HCT116 (cell line): ENCODE data around the gene ABHD17B. TPM values are rescaled to one million over a fixed set of nuclear protein-coding genes. Genes with fewer than 3 reads are reported as not detected.
"Not testable (repeated sequence)": the region's sequence is repeated elsewhere in the genome, so short reads cannot be mapped to it uniquely, and the experiment has no call there.

ENCODE experiments used
- ATAC-seq: fragments of 200-7000 bp; cut with Tn5 transposase; 2 replicates; pipeline ENCODE4 v1.9.1; 2020; ENCODE audit warnings: mild to moderate bottlenecking, moderate library complexity
- BruUV-seq: library from RNA; stranded (reverse); fragments of 400-500 nt; replicated peaks from 2 replicates; lab custom pipeline; 2021; lab: Mats Ljungman, UMichigan
- CTCF ChIA-PET: fragments of 300-600 bp; sonication (Branson Sonifier 250); formaldehyde crosslinking; loops from one replicate; lab custom pipeline; 2021; ENCODE audit warnings: antibody characterized with exemption; lab: Charles Lee
- POLR2A ChIA-PET: fragments of 300-600, 350-600 bp; sonication (Branson Sonifier 250); formaldehyde crosslinking; loops from one replicate; lab custom pipeline; 2021; ENCODE audit warnings: antibody characterized with exemption; lab: Charles Lee
- RAD21 ChIA-PET, 2 experiments: fragments of 300-600 bp; sonication (Branson Sonifier 250); formaldehyde crosslinking; loops; one replicate each; lab custom pipeline; 2023; ENCODE audit warnings: low total read pairs in 2 of 2; ENCODE audit not compliant: uncharacterized antibody in 2 of 2, unreplicated experiment in 2 of 2, low non-redundant PET in 1 of 2; lab: Charles Lee
- DNase-seq: peaks from one replicate; pipeline ENCODE4 v3.0.0-alpha.2; 2010; ENCODE audit warnings: low read depth, low spot score
- H2AFZ ChIP-seq: fragments of 200-600 bp; shearing (Covaris generic), sonication (generic); 2 replicates; pipeline ENCODE4 v1.6.1; 2017; ENCODE audit warnings: low read depth, mixed run types, mixed read lengths, antibody characterized with exemption, low read length; ENCODE audit not compliant: poor library complexity, severe bottlenecking
- H3K27ac ChIP-seq: 2 replicates; pipeline ENCODE4 v1.5.1; 2012; ENCODE audit warnings: low read depth, low read length
- H3K27me3 ChIP-seq: fragments of 200-600 bp; sonication (generic); 2 replicates; pipeline ENCODE4 v1.6.1; 2016; ENCODE audit warnings: mixed run types, low read length, mixed read lengths; ENCODE audit not compliant: insufficient read depth
- H3K36me3 ChIP-seq, 2 experiments: fragments of 200-500 bp in 1 of 2; fragments of 200-600 bp in 1 of 2; sonication (Bioruptor generic) in 1 of 2; sonication (generic) in 1 of 2; 2 replicates each; pipeline versions ENCODE4 v1.5.1 to v1.6.1; 2014 to 2016; ENCODE audit warnings: low read length in 2 of 2, inconsistent platforms in 1 of 2, mixed read lengths in 1 of 2, mixed run types in 1 of 2; ENCODE audit not compliant: insufficient read depth in 2 of 2, control insufficient read depth in 1 of 2
- H3K4me1 ChIP-seq, 2 experiments: fragments of 200-600 bp in 1 of 2; sonication (generic) in 1 of 2; 2 replicates each; pipeline versions ENCODE4 v1.5.1 to v1.6.1; 2012 to 2017; ENCODE audit warnings: low read length in 2 of 2, inconsistent platforms in 1 of 2, mild to moderate bottlenecking in 1 of 2, mixed read lengths in 1 of 2, mixed run types in 1 of 2, moderate library complexity in 1 of 2; ENCODE audit not compliant: insufficient read depth in 2 of 2, control insufficient read depth in 1 of 2
- H3K4me2 ChIP-seq: fragments of 200-600 bp; sonication (generic); 2 replicates; pipeline ENCODE4 v1.6.1; 2017; ENCODE audit warnings: mixed run types, low read length, mixed read lengths
- H3K4me3 ChIP-seq, 2 experiments: fragments of 200-600 bp in 1 of 2; sonication (generic) in 1 of 2; replicated peaks in 1 of 2; 2 replicates each; pipeline ENCODE4 v1.5.1; 2011 to 2016; ENCODE audit warnings: low read length in 2 of 2, control low read depth in 1 of 2, low read depth in 1 of 2, mild to moderate bottlenecking in 1 of 2, mixed read lengths in 1 of 2, mixed run types in 1 of 2
- H3K79me2 ChIP-seq: fragments of 200-600 bp; sonication (generic); 2 replicates; pipeline ENCODE4 v1.6.1; 2017; ENCODE audit warnings: mild to moderate bottlenecking, mixed run types, low read length, moderate library complexity, mixed read lengths; ENCODE audit not compliant: insufficient read depth
- H3K9ac ChIP-seq: fragments of 200-600 bp; sonication (generic); 2 replicates; pipeline ENCODE4 v1.6.1; 2016; ENCODE audit warnings: low read length, mixed read lengths
- H3K9me2 ChIP-seq: fragments of 200-600 bp; sonication (generic), shearing (Covaris generic); 2 replicates; pipeline ENCODE4 v1.6.1; 2017; ENCODE audit warnings: mixed run types, mild to moderate bottlenecking, moderate library complexity; ENCODE audit not compliant: insufficient read depth
- H3K9me3 ChIP-seq, 2 experiments: fragments of 200-500 bp in 1 of 2; fragments of 200-600 bp in 1 of 2; sonication (Bioruptor generic) in 1 of 2; sonication (generic) in 1 of 2; 2 replicates each; pipeline ENCODE4 v1.6.1; 2014 to 2017; ENCODE audit warnings: low read length in 2 of 2, mixed read lengths in 2 of 2, inconsistent platforms in 1 of 2, low read depth in 1 of 2, mild to moderate bottlenecking in 1 of 2, mixed run types in 1 of 2, moderate library complexity in 1 of 2; ENCODE audit not compliant: control insufficient read depth in 1 of 2, insufficient read depth in 1 of 2
- H4K20me1 ChIP-seq: fragments of 200-600 bp; sonication (generic), shearing (Covaris generic); 2 replicates; pipeline ENCODE4 v1.6.1; 2017; ENCODE audit warnings: mixed run types, mild to moderate bottlenecking, moderate library complexity; ENCODE audit not compliant: insufficient read depth
- POLR2A ChIP-seq: IDR thresholded peaks from 2 replicates; pipeline ENCODE4 v1.7.0; 2011; ENCODE audit warnings: borderline replicate concordance; ENCODE audit not compliant: insufficient read depth, insufficient read length; ENCODE audit errors: extremely low read depth
- ZFX ChIP-seq: fragments of 450-650 bp; IDR thresholded peaks from 2 replicates; pipeline ENCODE4 v1.6.1; 2017
- intact Hi-C: fragments of 100-400 bp; cut with micrococcal nuclease; formaldehyde crosslinking; loops from 2 replicates; pipeline ENCODE4 v1.10.0; 2022
- total RNA-seq: library from RNA; stranded (reverse); gene quantifications from one replicate; pipeline ENCODE4 v1.2.1, GENCODE V29; 2021; ENCODE audit not compliant: unreplicated experiment
- TF ChIP-seq, protein P1 (sequence below), 3 experiments: fragments of 200-600 bp in 1 of 3; sonication (generic) in 1 of 3; IDR thresholded peaks in 2 of 3; conservative IDR thresholded peaks in 1 of 3; 2 replicates each; pipeline ENCODE4 v1.5.1; 2012 to 2017; ENCODE audit warnings: low read depth in 2 of 3, low read length in 2 of 3, antibody characterized with exemption in 1 of 3, borderline replicate concordance in 1 of 3, control low read depth in 1 of 3, mild to moderate bottlenecking in 1 of 3, mixed read lengths in 1 of 3, mixed run types in 1 of 3, moderate library complexity in 1 of 3; ENCODE audit not compliant: insufficient read depth in 1 of 3

The ABHD17B gene
- total RNA-seq, 1 experiment from 2014 or later = 17.0 TPM

- Histone ChIP-seq H3K27ac (no peak overlapping the region), H3K4me1 (no peaks in the 10 kb centered on the region), H3K9me2 (no peaks in the 10 kb centered on the region), H3K9ac (no peak overlapping the region), H3K4me3 (no peak overlapping the region), H3K4me2 (no peak overlapping the region), H3K79me2 (peaks cover 95% of the 10 kb centered on the region), H4K20me1 (peaks cover 13% of the 10 kb centered on the region; the same call in 1 of the 2 replicates), H2AFZ (no peak overlapping the region), H3K36me3 (no peaks in the 10 kb centered on the region), H3K9me3 (no peaks in the 10 kb centered on the region), H3K27me3 (no peaks in the 10 kb centered on the region)
- no peak for DNase-seq
- ChIA-PET CTCF (no interaction called here), RAD21 (no interaction called here), POLR2A (interaction anchor here (0.6 to 1.0 kb wide), 2 partner anchors 9 to 14 kb away, joined by 3 to 7 read pairs; partner anchors contain the start of genes ABHD17B and C9orf85)
- no peak for TF ChIP-seq POLR2A
- TF ChIP-seq, protein P1, sequence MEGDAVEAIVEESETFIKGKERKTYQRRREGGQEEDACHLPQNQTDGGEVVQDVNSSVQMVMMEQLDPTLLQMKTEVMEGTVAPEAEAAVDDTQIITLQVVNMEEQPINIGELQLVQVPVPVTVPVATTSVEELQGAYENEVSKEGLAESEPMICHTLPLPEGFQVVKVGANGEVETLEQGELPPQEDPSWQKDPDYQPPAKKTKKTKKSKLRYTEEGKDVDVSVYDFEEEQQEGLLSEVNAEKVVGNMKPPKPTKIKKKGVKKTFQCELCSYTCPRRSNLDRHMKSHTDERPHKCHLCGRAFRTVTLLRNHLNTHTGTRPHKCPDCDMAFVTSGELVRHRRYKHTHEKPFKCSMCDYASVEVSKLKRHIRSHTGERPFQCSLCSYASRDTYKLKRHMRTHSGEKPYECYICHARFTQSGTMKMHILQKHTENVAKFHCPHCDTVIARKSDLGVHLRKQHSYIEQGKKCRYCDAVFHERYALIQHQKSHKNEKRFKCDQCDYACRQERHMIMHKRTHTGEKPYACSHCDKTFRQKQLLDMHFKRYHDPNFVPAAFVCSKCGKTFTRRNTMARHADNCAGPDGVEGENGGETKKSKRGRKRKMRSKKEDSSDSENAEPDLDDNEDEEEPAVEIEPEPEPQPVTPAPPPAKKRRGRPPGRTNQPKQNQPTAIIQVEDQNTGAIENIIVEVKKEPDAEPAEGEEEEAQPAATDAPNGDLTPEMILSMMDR (IDR thresholded peaks at IDR 0.05 in 2 of 3, conservative IDR thresholded peaks at IDR 0.05 in 1 of 3; ENCODE audit: borderline replicate concordance in 1 of 3, insufficient read depth in 1 of 3, low read depth in 2 of 3, low read length in 2 of 3) = 0 out of 6 replicates have a peak, but pooled peaks of 1 of the 3 experiments have one; percentile 19
- no peak for TF ChIP-seq ZFX
- intact Hi-C loops = no loop called here
- BruUV-seq = no TSS peak
- ATAC-seq = no peak
Measured at GRCh38 chr9:71901695-71902597, 9.0 kb downstream of the ABHD17B start.

GRCh38 chr9:71898756-71899155, 12.2 kb downstream of the ABHD17B start:
- H3K4me3 ChIP-seq, H3K4me2 ChIP-seq, ATAC-seq, H4K20me1 ChIP-seq, H3K36me3 ChIP-seq, H3K27ac ChIP-seq, CTCF ChIA-PET, H3K4me1 ChIP-seq, intact Hi-C loops, BruUV-seq, H3K9me3 ChIP-seq, H2AFZ ChIP-seq, DNase-seq, H3K9me2 ChIP-seq, H3K9ac ChIP-seq, H3K27me3 ChIP-seq: not testable (repeated sequence)
- POLR2A ChIA-PET = interaction anchor here (1.1 kb wide), 1 partner anchor 12 kb away, joined by 4 read pairs; the partner anchor contains the start of genes ABHD17B and C9orf85
- H3K79me2 ChIP-seq = peaks cover 96% of the 10 kb centered on the region
- RAD21 ChIA-PET = interaction anchor here in 1 of 2 experiments (0.6 kb wide), 1 partner anchor 71 kb away, joined by 9 read pairs; no protein-coding TSS in a partner anchor
